SKM-1 (cell line): Measurements from ENCODE around the gene SH3BP4.

Source experiments
- DNase-seq: peaks from one replicate; lab custom pipeline; 2025; ENCODE audit not compliant: unreplicated experiment; lab: John Stamatoyannopoulos, UW

The SH3BP4 gene

DNA sequence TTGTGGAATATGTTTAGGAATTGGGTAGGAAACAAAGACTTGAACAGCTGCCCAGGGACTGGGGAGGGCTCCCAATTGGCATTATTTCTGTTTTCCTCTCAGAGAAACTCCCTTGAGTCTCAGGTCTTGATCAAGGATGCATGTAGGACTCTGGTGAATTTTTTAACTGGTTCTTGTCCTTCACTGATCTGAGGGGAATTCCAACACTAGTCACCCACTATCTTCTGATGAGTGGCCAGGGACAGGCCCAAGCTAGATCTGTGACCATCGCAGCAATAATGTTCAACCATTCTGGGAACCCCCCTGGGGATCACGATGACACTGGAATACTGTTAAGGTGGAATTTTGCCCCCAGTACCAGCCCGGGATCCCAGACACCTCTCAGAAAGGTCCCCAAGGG, 132.0 kb downstream of the SH3BP4 start:
- DNase-seq = no peak

GRCh38 chr2:235084424-235084823, 132.6 kb downstream of the SH3BP4 start:
- DNase-seq = no peak

GRCh38 chr2:235085476-235085875, 133.7 kb downstream of the SH3BP4 start:
- no peak for DNase-seq

- DNase-seq = no peak
These were observed 134.8 kb downstream of the SH3BP4 start for GRCh38 chr2:235086481-235087184.

DNA sequence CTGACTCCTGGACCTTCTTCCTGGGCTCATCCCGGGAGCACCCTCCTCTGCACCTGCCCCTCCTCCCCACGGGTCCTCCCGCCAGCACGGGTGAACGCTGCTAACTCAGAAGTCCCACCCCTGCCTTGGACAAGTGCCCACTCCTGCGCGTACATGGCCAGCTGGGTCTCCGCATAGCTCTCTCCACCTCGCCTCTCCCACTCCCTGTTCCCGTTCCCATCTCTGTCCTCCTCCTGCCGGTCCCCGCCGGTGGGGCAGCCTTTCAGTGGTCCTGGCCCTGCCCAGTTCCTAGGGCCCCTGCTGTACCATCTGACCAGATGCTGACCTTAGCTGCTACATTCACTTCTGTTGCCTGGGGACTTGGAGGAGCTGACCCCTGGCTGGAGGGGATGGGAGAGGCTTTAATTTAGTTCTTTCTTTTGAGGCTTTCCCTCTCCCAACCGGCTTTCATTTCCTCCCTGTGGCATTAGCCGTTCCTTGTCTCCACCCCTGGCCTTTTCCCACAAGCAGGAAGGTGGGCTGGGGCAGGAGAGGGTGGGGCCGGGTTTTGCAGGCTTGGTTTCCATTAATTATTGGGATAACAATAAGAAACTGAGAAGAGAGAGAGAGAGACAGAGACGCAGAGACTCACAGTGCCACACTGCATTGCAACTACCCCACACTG, 136.1 kb downstream of the SH3BP4 start:
- no peak for DNase-seq

- no peak for DNase-seq
These were observed 136.7 kb downstream of the SH3BP4 start for GRCh38 chr2:235088496-235088921.

DNA sequence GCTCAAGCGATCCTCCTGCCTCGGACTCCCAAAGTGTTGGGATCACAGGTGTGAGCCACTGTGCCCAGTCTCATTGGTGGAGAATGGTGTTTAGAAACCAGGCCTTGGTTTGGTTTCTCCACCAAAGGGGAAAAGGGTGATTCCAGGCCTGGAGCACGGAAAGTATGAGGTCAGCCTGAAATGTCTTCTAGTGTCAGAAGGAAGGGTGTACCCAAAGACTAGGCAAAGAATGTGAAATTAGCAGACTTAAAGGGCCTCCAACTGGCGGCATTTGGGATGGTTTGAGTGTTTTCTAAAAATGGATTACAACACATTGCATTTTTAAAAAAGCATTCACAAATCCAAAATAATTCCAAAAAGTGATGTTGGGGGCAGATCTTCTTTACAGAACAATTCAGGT, 139.6 kb downstream of the SH3BP4 start:
- DNase-seq = no peak

GRCh38 chr2:235091983-235092382, 140.2 kb downstream of the SH3BP4 start:
- no peak for DNase-seq

DNA sequence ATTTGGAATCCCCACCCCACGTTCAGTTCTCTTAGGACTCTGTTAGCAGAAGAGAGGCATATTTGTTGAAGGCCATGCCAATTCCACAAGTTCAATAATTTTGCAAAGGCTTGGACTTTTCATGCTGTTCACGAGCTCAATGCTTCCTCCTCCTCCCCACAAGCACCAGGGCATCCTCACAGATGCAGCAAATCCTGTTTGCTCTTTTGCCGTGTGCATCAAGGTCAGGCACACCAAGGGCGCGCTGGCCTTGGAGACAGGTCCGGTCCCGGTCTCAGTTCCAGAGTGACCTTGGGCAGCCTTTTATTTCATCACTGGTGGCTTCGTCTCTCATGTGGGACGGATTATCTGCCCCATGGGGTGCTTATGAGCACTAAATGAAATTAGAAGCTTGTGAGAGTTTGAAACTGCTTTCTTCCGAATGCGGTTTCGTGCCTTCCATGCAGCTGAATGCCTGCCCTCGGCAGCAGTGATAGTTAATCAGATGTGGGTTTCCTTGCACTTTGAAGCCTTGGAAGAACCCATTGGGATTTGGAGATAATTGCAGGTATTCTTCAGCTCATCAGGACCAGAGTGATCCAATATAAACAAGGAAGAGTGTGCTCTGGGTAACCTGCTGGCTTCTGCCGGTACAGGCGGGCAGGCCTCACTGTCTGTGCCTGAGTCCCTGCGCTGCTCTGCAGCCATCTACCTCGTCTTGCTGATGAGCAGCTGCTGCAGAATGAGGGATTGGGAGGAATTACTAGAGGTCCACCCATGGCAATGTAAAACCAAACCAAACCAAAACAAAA, 140.8 kb downstream of the SH3BP4 start:
- DNase-seq = no peak

DNA sequence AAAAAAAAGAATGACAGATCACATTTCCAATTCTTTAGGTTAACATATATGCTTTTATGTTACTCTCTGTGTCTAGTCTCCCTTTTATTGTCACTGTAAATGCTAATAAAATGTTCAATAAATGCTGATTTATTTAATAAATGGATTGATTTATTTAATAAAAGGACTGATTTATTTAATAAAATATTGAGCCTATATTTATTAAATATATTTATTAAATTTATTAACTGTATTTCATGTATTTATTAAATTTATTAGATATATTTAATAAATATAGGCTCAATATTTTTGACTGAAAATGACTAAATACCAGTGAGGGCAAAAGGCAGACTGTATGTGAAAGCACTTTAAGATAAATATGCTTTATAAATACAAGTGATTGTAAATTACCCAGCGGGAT, 142.6 kb downstream of the SH3BP4 start:
- no peak for DNase-seq

- DNase-seq = no peak
These were observed 143.8 kb downstream of the SH3BP4 start for GRCh38 chr2:235095569-235095968.

- no peak for DNase-seq
These were observed 144.6 kb downstream of the SH3BP4 start for GRCh38 chr2:235096447-235096846.

GRCh38 chr2:235097196-235097595, 145.4 kb downstream of the SH3BP4 start:
- DNase-seq = no peak

DNA sequence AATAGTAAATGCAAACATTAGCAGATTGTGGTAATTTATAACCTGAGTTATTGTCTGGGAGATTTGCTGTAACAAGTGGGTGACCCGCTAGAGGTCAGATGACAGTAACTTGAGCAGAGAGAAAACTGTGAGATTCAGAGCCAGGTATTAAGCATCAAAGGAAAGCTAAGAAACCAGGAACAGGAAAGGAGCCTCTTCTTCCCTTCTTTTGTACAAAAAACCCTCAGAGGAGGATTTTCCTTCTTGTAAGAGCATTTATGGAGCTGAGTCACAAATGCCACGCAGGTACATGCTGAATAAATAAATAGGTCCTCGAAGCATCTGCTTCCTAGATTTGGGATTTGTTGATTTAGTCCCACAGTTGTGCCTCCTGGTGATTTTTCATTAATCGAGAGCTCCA, 146.5 kb downstream of the SH3BP4 start:
- DNase-seq = no peak

- no peak for DNase-seq
These were observed 147.1 kb downstream of the SH3BP4 start for GRCh38 chr2:235098736-235099494.

GRCh38 chr2:235102896-235103295, 151.1 kb downstream of the SH3BP4 start:
- no peak for DNase-seq
